HEK293 (cell line): Measurements from ENCODE around the gene KLRD1.
"Not testable (repeated sequence)": the region's sequence is repeated elsewhere in the genome, so short reads cannot be mapped to it uniquely, and the experiment has no call there.

Source experiments
- CTCF ChIP-seq: fragments of 450-650 bp; formaldehyde crosslinking; IDR thresholded peaks from 2 replicates; pipeline ENCODE4 v1.5.1; 2016; ENCODE audit warnings: missing biosample characterization, missing genetic modification characterization
- SP2 ChIP-seq: fragments of 450-650 bp; formaldehyde crosslinking; IDR thresholded peaks from 2 replicates; pipeline ENCODE4 v1.5.1; 2016; ENCODE audit warnings: missing biosample characterization, missing genetic modification characterization
- ZBTB26 ChIP-seq: fragments of 450-650 bp; formaldehyde crosslinking; optimal IDR thresholded peaks from 2 replicates; pipeline ENCODE3; 2016; ENCODE audit warnings: missing biosample characterization, mild to moderate bottlenecking, missing genetic modification characterization
- ZNF362 ChIP-seq: fragments of 450-650 bp; formaldehyde crosslinking; IDR thresholded peaks from 2 replicates; pipeline ENCODE4 v1.5.1; 2016; ENCODE audit warnings: missing biosample characterization, missing genetic modification characterization
- ZNF544 ChIP-seq: fragments of 450-650 bp; formaldehyde crosslinking; IDR thresholded peaks from 2 replicates; pipeline ENCODE4 v1.5.0; 2017; ENCODE audit warnings: missing biosample characterization, missing genetic modification characterization
- ZXDB ChIP-seq: fragments of 450-650 bp; formaldehyde crosslinking; IDR thresholded peaks from 2 replicates; pipeline ENCODE4 v1.5.1; 2016; ENCODE audit warnings: missing biosample characterization, missing genetic modification characterization

DNA sequence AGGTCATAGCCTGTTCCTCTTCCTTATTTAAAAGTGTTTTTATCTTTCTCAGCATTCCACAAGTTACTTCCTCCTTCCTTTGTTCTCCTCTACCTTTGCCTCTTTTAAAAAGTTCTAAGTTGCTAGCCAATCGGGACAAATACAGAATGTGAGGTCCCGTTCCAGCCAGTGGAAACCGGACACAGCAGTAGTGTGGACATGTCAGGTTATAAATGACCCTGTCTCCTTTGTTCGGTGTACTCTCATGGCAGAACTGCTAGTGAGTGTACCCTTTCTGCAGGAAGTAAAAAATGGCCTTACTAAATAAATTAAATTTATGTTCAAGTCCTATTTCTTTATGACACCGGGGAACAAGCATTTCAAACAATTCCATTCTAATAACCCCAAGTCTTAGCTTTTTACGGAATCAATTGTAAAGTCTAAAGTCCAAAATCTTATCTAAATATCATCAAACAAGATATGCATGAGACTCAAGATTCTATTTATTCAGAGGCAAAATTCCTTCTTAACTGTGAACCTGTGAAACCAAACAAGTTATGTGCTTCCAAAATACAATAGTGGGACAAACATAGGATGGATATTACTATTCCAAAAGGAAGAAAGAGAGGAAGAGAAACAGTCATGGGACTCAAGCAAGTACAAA, 64.3 kb downstream of the KLRD1 start:
- not testable (repeated sequence) for TF ChIP-seq SP2 (tag by site-specific recombination); CTCF; ZXDB; ZNF362 (tag by site-specific recombination); ZNF544 (tag by site-specific recombination); ZBTB26 (tag by site-specific recombination)
